ENCODE measurements around the gene AIG1. TPM values are rescaled to one million over a fixed set of nuclear protein-coding genes. Genes with fewer than 3 reads are reported as not detected.

The AIG1 gene
- total and polyA plus RNA-seq, 2 experiments from 2014 or later, result 44.7 to 46.9 TPM

- Histone ChIP-seq H3F3A (ENCODE audit: insufficient read depth) (peaks cover 19% of the 10 kb centered on the region), H3K9me3 (ENCODE audit: low read depth) (no peaks in the 10 kb centered on the region), H3K79me2 (ENCODE audit: insufficient read depth) (no peaks in the 10 kb centered on the region), H3K27ac (0 out of 2 replicates have a peak overlapping the region, but pooled peaks have one; percentile 1), H3K36me3 (ENCODE audit: low read depth) (no peaks in the 10 kb centered on the region), H4K20me1 (ENCODE audit: insufficient read depth) (no peaks in the 10 kb centered on the region), H3K4me2 (ENCODE audit: unreplicated experiment) (peak overlapping the region; percentile 40), H3K9ac (no peak overlapping the region), H3K4me3 (no peak overlapping the region), H3K4me1 (ENCODE audit: insufficient read depth) (peaks cover 23% of the 10 kb centered on the region), H2AFZ (no peak overlapping the region), H3K27me3 (replicated peaks; ENCODE audit: insufficient read depth) (no peaks in the 10 kb centered on the region), H3K9me2 (ENCODE audit: insufficient read depth) (no peaks in the 10 kb centered on the region)
- DNase-seq, result peak; percentile 92
- in situ Hi-C loops (cut with MboI), result no loop called here
- WGBS, 2 experiments (ENCODE audit: low coverage in 1 of 2, low lambda C conversion rate in 2 of 2, missing lambda C conversion rate in 2 of 2), result 1% methylated on average over 4 of the region's 4 CpGs
- TF ChIP-seq EZH2phosphoT487 (IDR thresholded peaks at IDR 0.05; ENCODE audit: insufficient read depth, low read depth) (no peak), EZH2 (IDR thresholded peaks at IDR 0.05; ENCODE audit: insufficient read depth, poor library complexity, severe bottlenecking) (no peak)
Measured at GRCh38 chr6:143271024-143271423, 210.3 kb downstream of the AIG1 start.

- TF ChIP-seq EZH2 (IDR thresholded peaks at IDR 0.05; ENCODE audit: insufficient read depth, poor library complexity, severe bottlenecking) (no peak), EZH2phosphoT487 (IDR thresholded peaks at IDR 0.05; ENCODE audit: insufficient read depth, low read depth) (no peak)
- Histone ChIP-seq H3K9ac (no peak overlapping the region), H3K27me3 (replicated peaks; ENCODE audit: insufficient read depth) (no peaks in the 10 kb centered on the region), H3F3A (ENCODE audit: insufficient read depth) (0 out of 2 replicates have a peak, but pooled peaks cover 3% of the 10 kb centered on the region), H3K36me3 (ENCODE audit: low read depth) (no peaks in the 10 kb centered on the region), H3K4me3 (no peak overlapping the region), H2AFZ (no peak overlapping the region), H3K79me2 (ENCODE audit: insufficient read depth) (no peaks in the 10 kb centered on the region), H3K27ac (no peak overlapping the region), H3K9me3 (ENCODE audit: low read depth) (no peaks in the 10 kb centered on the region), H3K4me2 (ENCODE audit: unreplicated experiment) (no peak overlapping the region), H3K4me1 (ENCODE audit: insufficient read depth) (peaks cover 3% of the 10 kb centered on the region; the same call in 1 of the 2 replicates), H3K9me2 (ENCODE audit: insufficient read depth) (no peaks in the 10 kb centered on the region), H4K20me1 (ENCODE audit: insufficient read depth) (no peaks in the 10 kb centered on the region)
- WGBS, 2 experiments (ENCODE audit: low coverage in 1 of 2, low lambda C conversion rate in 2 of 2, missing lambda C conversion rate in 2 of 2), result 95 to 96% methylated on average over 4 of the region's 4 CpGs
- in situ Hi-C loops (cut with MboI), result no loop called here
- no peak for DNase-seq
Measured at GRCh38 chr6:143276436-143276835, 215.7 kb downstream of the AIG1 start.

DNA sequence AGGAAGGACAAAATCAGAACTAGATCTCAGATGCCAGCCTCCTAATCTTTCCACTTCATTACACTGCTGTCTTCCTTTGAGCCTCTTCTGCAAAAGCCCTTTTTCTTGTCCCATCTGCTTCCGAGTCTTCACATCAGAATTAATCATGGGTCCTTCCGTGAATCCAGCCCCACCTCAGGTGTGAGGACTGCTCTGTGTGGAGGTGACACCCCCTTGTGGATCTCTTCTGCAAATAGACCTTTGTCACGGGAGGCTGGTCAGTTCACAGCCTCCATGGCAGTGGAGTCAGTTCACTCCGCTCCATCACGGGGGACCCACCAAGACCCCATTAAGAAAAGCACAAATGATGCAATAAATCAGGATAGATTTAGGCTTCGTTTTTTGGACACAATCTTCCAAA lies 218.7 kb downstream of the AIG1 start:
- peak; percentile 62 for DNase-seq
- WGBS, 2 experiments (ENCODE audit: low coverage in 1 of 2, low lambda C conversion rate in 2 of 2, missing lambda C conversion rate in 2 of 2), result 45 to 53% methylated on average over 6 of the region's 6 CpGs
- no peak for TF ChIP-seq EZH2phosphoT487 (IDR thresholded peaks at IDR 0.05; ENCODE audit: insufficient read depth, low read depth)
- TF ChIP-seq EZH2 (IDR thresholded peaks at IDR 0.05; ENCODE audit: insufficient read depth, poor library complexity, severe bottlenecking), result no peak
- no peaks in the 10 kb centered on the region for H3K9me3 ChIP-seq (ENCODE audit: low read depth)
- H3K36me3 ChIP-seq (ENCODE audit: low read depth), result no peaks in the 10 kb centered on the region
- H3K4me3 ChIP-seq, result no peak overlapping the region
- in situ Hi-C loops (cut with MboI), result no loop called here
- H3K27me3 ChIP-seq (replicated peaks; ENCODE audit: insufficient read depth), result no peaks in the 10 kb centered on the region
- peaks cover 7% of the 10 kb centered on the region; the same call in 1 of the 2 replicates for H3F3A ChIP-seq (ENCODE audit: insufficient read depth)
- no peaks in the 10 kb centered on the region for H4K20me1 ChIP-seq (ENCODE audit: insufficient read depth)
- no peaks in the 10 kb centered on the region for H3K9me2 ChIP-seq (ENCODE audit: insufficient read depth)
- no peak overlapping the region for H2AFZ ChIP-seq
- H3K27ac ChIP-seq, result no peak overlapping the region
- no peaks in the 10 kb centered on the region for H3K79me2 ChIP-seq (ENCODE audit: insufficient read depth)
- peaks cover 2% of the 10 kb centered on the region for H3K4me1 ChIP-seq (ENCODE audit: insufficient read depth)
- no peak overlapping the region for H3K9ac ChIP-seq
- no peak overlapping the region for H3K4me2 ChIP-seq (ENCODE audit: unreplicated experiment)

- no peak overlapping the region for H3K4me3 ChIP-seq
- in situ Hi-C loops (cut with MboI), result no loop called here
- H3K4me1 ChIP-seq (ENCODE audit: insufficient read depth), result peaks cover 8% of the 10 kb centered on the region
- 23 to 28% methylated on average over 13 of the region's 13 CpGs for WGBS, 2 experiments (ENCODE audit: low coverage in 1 of 2, low lambda C conversion rate in 2 of 2, missing lambda C conversion rate in 2 of 2)
- H3F3A ChIP-seq (ENCODE audit: insufficient read depth), result peaks cover 13% of the 10 kb centered on the region; the same call in 1 of the 2 replicates
- H3K79me2 ChIP-seq (ENCODE audit: insufficient read depth), result no peaks in the 10 kb centered on the region
- no peaks in the 10 kb centered on the region for H3K9me3 ChIP-seq (ENCODE audit: low read depth)
- H3K27ac ChIP-seq, result no peak overlapping the region
- H4K20me1 ChIP-seq (ENCODE audit: insufficient read depth), result no peaks in the 10 kb centered on the region
- no peaks in the 10 kb centered on the region for H3K36me3 ChIP-seq (ENCODE audit: low read depth)
- H3K9me2 ChIP-seq (ENCODE audit: insufficient read depth), result no peaks in the 10 kb centered on the region
- H2AFZ ChIP-seq, result 0 out of 2 replicates have a peak overlapping the region, but pooled peaks have one; percentile 14
- no peaks in the 10 kb centered on the region for H3K27me3 ChIP-seq (replicated peaks; ENCODE audit: insufficient read depth)
- H3K4me2 ChIP-seq (ENCODE audit: unreplicated experiment), result peak overlapping the region; percentile 43
- no peak for TF ChIP-seq EZH2phosphoT487 (IDR thresholded peaks at IDR 0.05; ENCODE audit: insufficient read depth, low read depth)
- no peak for TF ChIP-seq EZH2 (IDR thresholded peaks at IDR 0.05; ENCODE audit: insufficient read depth, poor library complexity, severe bottlenecking)
- DNase-seq, result peak; percentile 66
- H3K9ac ChIP-seq, result no peak overlapping the region
Measured at GRCh38 chr6:143283887-143284645, 223.4 kb downstream of the AIG1 start.

Data from GM23248 (cell line).